Nephron progenitor cell (in vitro differentiated cells): ENCODE data around the gene PVR.

Experiments
- DNase-seq: peaks from one replicate; pipeline ENCODE4 v3.0.0; 2021
- H3K27ac Mint-ChIP-seq: 2 replicates; pipeline ENCODE4 v1.8.0; 2021; ENCODE audit warnings: mild to moderate bottlenecking, moderate library complexity, mixed read lengths
- H3K27me3 Mint-ChIP-seq: 2 replicates; pipeline ENCODE4 v1.8.0; 2021; ENCODE audit warnings: mild to moderate bottlenecking, low read depth, mixed read lengths; ENCODE audit not compliant: poor library complexity
- H3K36me3 Mint-ChIP-seq: 2 replicates; pipeline ENCODE4 v1.8.0; 2021; ENCODE audit warnings: low read depth, mixed read lengths
- H3K4me1 Mint-ChIP-seq: 2 replicates; pipeline ENCODE4 v1.8.0; 2021; ENCODE audit warnings: mixed read lengths
- H3K4me3 Mint-ChIP-seq: 2 replicates; pipeline ENCODE4 v1.8.0; 2021; ENCODE audit warnings: mild to moderate bottlenecking, moderate library complexity, mixed read lengths
- H3K9me3 Mint-ChIP-seq: 2 replicates; pipeline ENCODE4 v1.8.0; 2021; ENCODE audit warnings: mild to moderate bottlenecking, moderate library complexity, mixed read lengths
- CTCF ChIP-seq: fragments of 200-600 bp; sonication (generic); IDR thresholded peaks from 2 replicates; pipeline ENCODE4 v1.5.0; 2021; ENCODE audit warnings: antibody characterized with exemption

Gene PVR

GRCh38 chr19:44712864-44713515, 69.3 kb downstream of the PVR start:
- Mint-ChIP-seq H3K4me3 (no peak overlapping the region), H3K9me3 (peaks cover 18% of the 10 kb centered on the region), H3K27me3 (peaks cover 5% of the 10 kb centered on the region), H3K4me1 (peaks cover 1% of the 10 kb centered on the region), H3K27ac (no peak overlapping the region), H3K36me3 (no peaks in the 10 kb centered on the region)
- TF ChIP-seq CTCF, result no peak
- no peak for DNase-seq
